ENCODE measurements around the gene LGALS9.

DNA sequence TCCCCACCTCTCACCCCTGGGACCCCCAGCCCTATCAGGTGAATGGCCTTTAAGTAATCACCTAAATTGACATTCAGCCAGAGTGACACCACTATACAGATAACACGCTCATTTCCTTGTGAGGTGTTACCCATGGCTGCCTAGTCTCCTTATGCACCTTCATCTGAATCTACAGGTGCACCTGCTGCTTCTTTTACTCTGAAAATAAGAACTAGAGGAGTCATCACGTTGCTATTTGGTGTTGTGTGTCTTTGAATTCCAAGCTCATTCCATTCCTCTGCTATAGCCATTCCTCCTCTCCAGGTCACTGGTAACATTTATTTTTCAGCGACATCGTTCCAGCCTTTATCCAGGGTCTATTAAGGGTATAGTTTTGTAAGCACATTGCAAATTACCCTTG is 9.8 kb downstream of the LGALS9 start:
- TF ChIP-seq, protein P1, sequence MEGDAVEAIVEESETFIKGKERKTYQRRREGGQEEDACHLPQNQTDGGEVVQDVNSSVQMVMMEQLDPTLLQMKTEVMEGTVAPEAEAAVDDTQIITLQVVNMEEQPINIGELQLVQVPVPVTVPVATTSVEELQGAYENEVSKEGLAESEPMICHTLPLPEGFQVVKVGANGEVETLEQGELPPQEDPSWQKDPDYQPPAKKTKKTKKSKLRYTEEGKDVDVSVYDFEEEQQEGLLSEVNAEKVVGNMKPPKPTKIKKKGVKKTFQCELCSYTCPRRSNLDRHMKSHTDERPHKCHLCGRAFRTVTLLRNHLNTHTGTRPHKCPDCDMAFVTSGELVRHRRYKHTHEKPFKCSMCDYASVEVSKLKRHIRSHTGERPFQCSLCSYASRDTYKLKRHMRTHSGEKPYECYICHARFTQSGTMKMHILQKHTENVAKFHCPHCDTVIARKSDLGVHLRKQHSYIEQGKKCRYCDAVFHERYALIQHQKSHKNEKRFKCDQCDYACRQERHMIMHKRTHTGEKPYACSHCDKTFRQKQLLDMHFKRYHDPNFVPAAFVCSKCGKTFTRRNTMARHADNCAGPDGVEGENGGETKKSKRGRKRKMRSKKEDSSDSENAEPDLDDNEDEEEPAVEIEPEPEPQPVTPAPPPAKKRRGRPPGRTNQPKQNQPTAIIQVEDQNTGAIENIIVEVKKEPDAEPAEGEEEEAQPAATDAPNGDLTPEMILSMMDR (IDR thresholded peaks at IDR 0.05; ENCODE audit: insufficient read depth, low read depth, low read length) = no peak
- no peak for TF ChIP-seq EZH2 (IDR thresholded peaks at IDR 0.05; ENCODE audit: insufficient read depth, low read length)
